ENCODE data around the gene FBP1. TPM values are rescaled to one million over a fixed set of nuclear protein-coding genes. Genes with fewer than 3 reads are reported as not detected.

FBP1 gene
- total RNA-seq, 1 donor from 2014 or later: not detected

- Histone ChIP-seq H3K27me3 (ENCODE audit: control insufficient read depth, insufficient read depth, low read length) (peaks cover 2% of the 10 kb centered on the region), H3K4me3 (ENCODE audit: low read depth, low read length) (no peak overlapping the region), H3K36me3 (ENCODE audit: control insufficient read depth, insufficient read depth, low read length) (no peaks in the 10 kb centered on the region)
- no peak for TF ChIP-seq CTCF (IDR thresholded peaks at IDR 0.05; ENCODE audit: insufficient read depth, low read length, severe bottlenecking)
- FAIRE-seq (no peak), DNase-seq (ENCODE audit: low read depth) (no peak)
Measured at GRCh38 chr9:94644543-94644942, 5.2 kb upstream of the FBP1 start.

GRCh38 chr9:94643741-94644140, 4.4 kb upstream of the FBP1 start:
- Histone ChIP-seq H3K27me3 (ENCODE audit: control insufficient read depth, insufficient read depth, low read length) (peaks cover 5% of the 10 kb centered on the region), H3K4me3 (ENCODE audit: low read depth, low read length) (no peak overlapping the region), H3K36me3 (ENCODE audit: control insufficient read depth, insufficient read depth, low read length) (no peaks in the 10 kb centered on the region)
- DNase-seq (ENCODE audit: low read depth) (no peak), FAIRE-seq (no peak)
- TF ChIP-seq CTCF (IDR thresholded peaks at IDR 0.05; ENCODE audit: insufficient read depth, low read length, severe bottlenecking): no peak

GRCh38 chr9:94643176-94643575, 3.9 kb upstream of the FBP1 start:
- no peaks in the 10 kb centered on the region for H3K36me3 ChIP-seq (ENCODE audit: control insufficient read depth, insufficient read depth, low read length)
- FAIRE-seq (no peak), DNase-seq (ENCODE audit: low read depth) (no peak)
- H3K4me3 ChIP-seq (ENCODE audit: low read depth, low read length): no peak overlapping the region
- peaks cover 10% of the 10 kb centered on the region for H3K27me3 ChIP-seq (ENCODE audit: control insufficient read depth, insufficient read depth, low read length)
- TF ChIP-seq CTCF (IDR thresholded peaks at IDR 0.05; ENCODE audit: insufficient read depth, low read length, severe bottlenecking): no peak

GRCh38 chr9:94642501-94642900, 3.2 kb upstream of the FBP1 start:
- H3K4me3 ChIP-seq (ENCODE audit: low read depth, low read length): no peak overlapping the region
- DNase-seq (ENCODE audit: low read depth) (no peak), FAIRE-seq (peak; percentile 77)
- H3K27me3 ChIP-seq (ENCODE audit: control insufficient read depth, insufficient read depth, low read length): peaks cover 11% of the 10 kb centered on the region
- no peak for TF ChIP-seq CTCF (IDR thresholded peaks at IDR 0.05; ENCODE audit: insufficient read depth, low read length, severe bottlenecking)
- no peaks in the 10 kb centered on the region for H3K36me3 ChIP-seq (ENCODE audit: control insufficient read depth, insufficient read depth, low read length)

GRCh38 chr9:94639999-94640376, 670 bp upstream of the FBP1 start:
- peaks cover 11% of the 10 kb centered on the region for H3K27me3 ChIP-seq (ENCODE audit: control insufficient read depth, insufficient read depth, low read length)
- DNase-seq (ENCODE audit: low read depth) (no peak), FAIRE-seq (no peak)
- H3K4me3 ChIP-seq (ENCODE audit: low read depth, low read length): no peak overlapping the region
- no peaks in the 10 kb centered on the region for H3K36me3 ChIP-seq (ENCODE audit: control insufficient read depth, insufficient read depth, low read length)
- no peak for TF ChIP-seq CTCF (IDR thresholded peaks at IDR 0.05; ENCODE audit: insufficient read depth, low read length, severe bottlenecking)

- H3K4me3 ChIP-seq (ENCODE audit: low read depth, low read length): no peak overlapping the region
- DNase-seq (ENCODE audit: low read depth): no peak
- H3K27me3 ChIP-seq (ENCODE audit: control insufficient read depth, insufficient read depth, low read length): peaks cover 11% of the 10 kb centered on the region
- FAIRE-seq: no peak
- no peak for TF ChIP-seq CTCF (IDR thresholded peaks at IDR 0.05; ENCODE audit: insufficient read depth, low read length, severe bottlenecking)
- H3K36me3 ChIP-seq (ENCODE audit: control insufficient read depth, insufficient read depth, low read length): no peaks in the 10 kb centered on the region
Measured at GRCh38 chr9:94638335-94639060, 820 bp downstream of the FBP1 start.

Measured in bronchial epithelial cell (primary cell).